HEK293 (cell line): Measurements from ENCODE around the gene SGCG.

Source experiments
- CTCF ChIA-PET: fragments of 350-600 bp; formaldehyde crosslinking; extraction: SDS; loops from one replicate; lab custom pipeline; 2021; ENCODE audit warnings: antibody characterized with exemption; lab: Yijun Ruan, JAX
- POLR2A ChIA-PET: fragments of 300-600 bp; formaldehyde crosslinking; extraction: SDS; loops from one replicate; lab custom pipeline; 2020; ENCODE audit warnings: antibody characterized with exemption, inconsistent platforms; lab: Yijun Ruan, JAX
- H3K27ac ChIP-seq: fragments of 200-500 bp; sonication (Bioruptor generic); 2 replicates; pipeline ENCODE4 v1.5.1; 2014; ENCODE audit warnings: low read depth, low read length, control low read depth, inconsistent platforms; ENCODE audit errors: extremely low read depth
- H3K36me3 ChIP-seq, 2 experiments: fragments of 200-500 bp in 1 of 2; sonication (Bioruptor generic) in 1 of 2; 1 replicate in 1 of 2; 2 replicates in 1 of 2; pipeline ENCODE4 v1.5.1; 2014 to 2017; ENCODE audit warnings: inconsistent platforms in 2 of 2, low read length in 2 of 2; ENCODE audit not compliant: control insufficient read depth in 2 of 2, insufficient read depth in 1 of 2
- H3K4me1 ChIP-seq: fragments of 200-500 bp; sonication (Bioruptor generic); 2 replicates; pipeline ENCODE4 v1.5.1; 2014; ENCODE audit warnings: mild to moderate bottlenecking, low read length, inconsistent platforms; ENCODE audit not compliant: control insufficient read depth, insufficient read depth
- H3K4me3 ChIP-seq: 2 replicates; pipeline ENCODE4 v1.5.1; 2011; ENCODE audit warnings: low read depth, mild to moderate bottlenecking, control low read depth, low read length, moderate library complexity
- H3K9me3 ChIP-seq: fragments of 200-500 bp; sonication (Bioruptor generic); 2 replicates; pipeline ENCODE4 v1.5.1; 2014; ENCODE audit warnings: low read depth, low read length, inconsistent platforms; ENCODE audit not compliant: control insufficient read depth, insufficient read depth
- GLI2 ChIP-seq: fragments of 450-650 bp; formaldehyde crosslinking; IDR thresholded peaks from 2 replicates; pipeline ENCODE4; 2017; ENCODE audit warnings: missing biosample characterization, missing genetic modification characterization, low read depth, borderline replicate concordance
- MYNN ChIP-seq: fragments of 450-650 bp; formaldehyde crosslinking; IDR thresholded peaks from 2 replicates; pipeline ENCODE4 v1.5.1; 2016; ENCODE audit warnings: missing biosample characterization, missing genetic modification characterization, borderline replicate concordance
- PBX3 ChIP-seq: sonication (generic); formaldehyde crosslinking; IDR thresholded peaks from 2 replicates; pipeline ENCODE4 v1.8.1; 2022; ENCODE audit warnings: mild to moderate bottlenecking, moderate library complexity, missing genetic modification reagents
- PRDM1 ChIP-seq: fragments of 450-650 bp; formaldehyde crosslinking; IDR thresholded peaks from 2 replicates; pipeline ENCODE4; 2016; ENCODE audit warnings: missing biosample characterization, missing genetic modification characterization
- SCRT2 ChIP-seq: fragments of 450-650 bp; formaldehyde crosslinking; IDR thresholded peaks from 2 replicates; pipeline ENCODE4 v1.5.1; 2016; ENCODE audit warnings: missing biosample characterization, missing genetic modification characterization
- ZBTB11 ChIP-seq: fragments of 450-650 bp; formaldehyde crosslinking; conservative IDR thresholded peaks from 2 replicates; pipeline ENCODE4 v1.5.1; 2016; ENCODE audit warnings: low read depth, missing biosample characterization, missing genetic modification characterization
- ZFP3 ChIP-seq: fragments of 450-650 bp; formaldehyde crosslinking; IDR thresholded peaks from 2 replicates; pipeline ENCODE4 v1.5.1; 2016; ENCODE audit warnings: low read depth, missing biosample characterization, missing genetic modification characterization
- ZFP69B ChIP-seq: fragments of 450-650 bp; formaldehyde crosslinking; IDR thresholded peaks from 2 replicates; pipeline ENCODE4 v1.5.1; 2016; ENCODE audit warnings: missing biosample characterization, missing genetic modification characterization
- ZNF10 ChIP-seq: fragments of 450-650 bp; formaldehyde crosslinking; IDR thresholded peaks from 2 replicates; pipeline ENCODE4 v1.5.1; 2017; ENCODE audit warnings: missing biosample characterization, missing genetic modification characterization
- ZNF155 ChIP-seq: fragments of 450-650 bp; formaldehyde crosslinking; IDR thresholded peaks from 2 replicates; pipeline ENCODE4 v1.5.1; 2016; ENCODE audit warnings: missing biosample characterization, missing genetic modification characterization
- ZNF16 ChIP-seq: fragments of 450-650 bp; formaldehyde crosslinking; IDR thresholded peaks from 2 replicates; pipeline ENCODE4 v1.5.1; 2016; ENCODE audit warnings: low read depth, missing biosample characterization, missing genetic modification characterization
- ZNF169 ChIP-seq: fragments of 450-650 bp; formaldehyde crosslinking; IDR thresholded peaks from 2 replicates; pipeline ENCODE4 v1.5.1; 2016; ENCODE audit warnings: missing biosample characterization, missing genetic modification characterization
- ZNF2 ChIP-seq: fragments of 450-650 bp; formaldehyde crosslinking; IDR thresholded peaks from 2 replicates; pipeline ENCODE4 v1.5.1; 2016; ENCODE audit warnings: missing biosample characterization, missing genetic modification characterization
- ZNF292 ChIP-seq: fragments of 450-650 bp; formaldehyde crosslinking; IDR thresholded peaks from 2 replicates; pipeline ENCODE4 v1.5.1; 2016; ENCODE audit warnings: low read depth, missing biosample characterization, missing genetic modification characterization, borderline replicate concordance
- ZNF324 ChIP-seq: fragments of 450-650 bp; formaldehyde crosslinking; IDR thresholded peaks from 2 replicates; pipeline ENCODE4 v1.5.1; 2016; ENCODE audit warnings: missing biosample characterization, missing genetic modification characterization
- ZNF354C ChIP-seq: fragments of 450-650 bp; formaldehyde crosslinking; IDR thresholded peaks from 2 replicates; pipeline ENCODE4 v1.5.1; 2016; ENCODE audit warnings: missing biosample characterization, missing genetic modification characterization, low read depth, borderline replicate concordance
- ZNF416 ChIP-seq: fragments of 450-650 bp; formaldehyde crosslinking; IDR thresholded peaks from 2 replicates; pipeline ENCODE4 v1.5.1; 2016; ENCODE audit warnings: missing biosample characterization, missing genetic modification characterization
- ZNF664 ChIP-seq: fragments of 450-650 bp; formaldehyde crosslinking; IDR thresholded peaks from 2 replicates; pipeline ENCODE4 v1.5.1; 2016; ENCODE audit warnings: missing biosample characterization, missing genetic modification characterization
- ZNF692 ChIP-seq: fragments of 450-650 bp; formaldehyde crosslinking; IDR thresholded peaks from 2 replicates; pipeline ENCODE4 v1.5.1; 2016; ENCODE audit warnings: missing biosample characterization, missing genetic modification characterization
- ZNF707 ChIP-seq: fragments of 450-650 bp; formaldehyde crosslinking; IDR thresholded peaks from 2 replicates; pipeline ENCODE4 v1.5.1; 2016; ENCODE audit warnings: missing biosample characterization, missing genetic modification characterization
- ZSCAN30 ChIP-seq: fragments of 450-650 bp; IDR thresholded peaks from 2 replicates; pipeline ENCODE4 v1.5.1; 2018; ENCODE audit warnings: missing biosample characterization, mild to moderate bottlenecking, missing genetic modification characterization, moderate library complexity
- TF ChIP-seq, protein P1 (sequence below): fragments of 450-650 bp; formaldehyde crosslinking; IDR thresholded peaks from 2 replicates; pipeline ENCODE4 v1.5.1; 2016; ENCODE audit warnings: missing biosample characterization, missing genetic modification characterization
- TF ChIP-seq, protein P2 (sequence below): fragments of 450-650 bp; formaldehyde crosslinking; IDR thresholded peaks from 2 replicates; pipeline ENCODE4 v1.5.1; 2017; ENCODE audit warnings: missing biosample characterization, missing genetic modification characterization
- TF ChIP-seq, protein P3 (sequence below): fragments of 450-650 bp; formaldehyde crosslinking; IDR thresholded peaks from 2 replicates; pipeline ENCODE4 v1.5.1; 2016; ENCODE audit warnings: missing biosample characterization, missing genetic modification characterization
- TF ChIP-seq, protein P4 (sequence below): fragments of 450-650 bp; formaldehyde crosslinking; IDR thresholded peaks from 2 replicates; pipeline ENCODE4 v1.5.1; 2016; ENCODE audit warnings: missing biosample characterization, missing genetic modification characterization

The SGCG gene

GRCh38 chr13:23325191-23325590, 144.4 kb downstream of the SGCG start:
- TF ChIP-seq ZSCAN30 (tag by site-specific recombination) (no peak), MYNN (tag by site-specific recombination) (no peak), ZNF155 (tag by site-specific recombination) (no peak), ZFP3 (tag by site-specific recombination) (no peak), ZNF354C (tag by site-specific recombination) (no peak), ZNF664 (no peak), ZNF169 (tag by site-specific recombination) (no peak), ZNF16 (tag by site-specific recombination) (no peak), ZNF324 (tag by site-specific recombination) (no peak), PBX3 (no peak), ZNF10 (no peak), ZNF416 (tag by site-specific recombination) (no peak), SCRT2 (tag by site-specific recombination) (no peak)
- TF ChIP-seq, protein P1, sequence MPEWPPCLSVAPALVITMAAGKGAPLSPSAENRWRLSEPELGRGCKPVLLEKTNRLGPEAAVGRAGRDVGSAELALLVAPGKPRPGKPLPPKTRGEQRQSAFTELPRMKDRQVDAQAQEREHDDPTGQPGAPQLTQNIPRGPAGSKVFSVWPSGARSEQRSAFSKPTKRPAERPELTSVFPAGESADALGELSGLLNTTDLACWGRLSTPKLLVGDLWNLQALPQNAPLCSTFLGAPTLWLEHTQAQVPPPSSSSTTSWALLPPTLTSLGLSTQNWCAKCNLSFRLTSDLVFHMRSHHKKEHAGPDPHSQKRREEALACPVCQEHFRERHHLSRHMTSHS (tag by site-specific recombination) = no peak
- TF ChIP-seq, protein P2, sequence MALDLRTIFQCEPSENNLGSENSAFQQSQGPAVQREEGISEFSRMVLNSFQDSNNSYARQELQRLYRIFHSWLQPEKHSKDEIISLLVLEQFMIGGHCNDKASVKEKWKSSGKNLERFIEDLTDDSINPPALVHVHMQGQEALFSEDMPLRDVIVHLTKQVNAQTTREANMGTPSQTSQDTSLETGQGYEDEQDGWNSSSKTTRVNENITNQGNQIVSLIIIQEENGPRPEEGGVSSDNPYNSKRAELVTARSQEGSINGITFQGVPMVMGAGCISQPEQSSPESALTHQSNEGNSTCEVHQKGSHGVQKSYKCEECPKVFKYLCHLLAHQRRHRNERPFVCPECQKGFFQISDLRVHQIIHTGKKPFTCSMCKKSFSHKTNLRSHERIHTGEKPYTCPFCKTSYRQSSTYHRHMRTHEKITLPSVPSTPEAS (tag by site-specific recombination) = no peak
- TF ChIP-seq, protein P3, sequence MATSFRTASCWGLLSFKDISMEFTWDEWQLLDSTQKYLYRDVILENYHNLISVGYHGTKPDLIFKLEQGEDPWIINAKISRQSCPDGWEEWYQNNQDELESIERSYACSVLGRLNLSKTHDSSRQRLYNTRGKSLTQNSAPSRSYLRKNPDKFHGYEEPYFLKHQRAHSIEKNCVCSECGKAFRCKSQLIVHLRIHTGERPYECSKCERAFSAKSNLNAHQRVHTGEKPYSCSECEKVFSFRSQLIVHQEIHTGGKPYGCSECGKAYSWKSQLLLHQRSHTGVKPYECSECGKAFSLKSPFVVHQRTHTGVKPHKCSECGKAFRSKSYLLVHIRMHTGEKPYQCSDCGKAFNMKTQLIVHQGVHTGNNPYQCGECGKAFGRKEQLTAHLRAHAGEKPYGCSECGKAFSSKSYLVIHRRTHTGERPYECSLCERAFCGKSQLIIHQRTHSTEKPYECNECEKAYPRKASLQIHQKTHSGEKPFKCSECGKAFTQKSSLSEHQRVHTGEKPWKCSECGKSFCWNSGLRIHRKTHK (tag by site-specific recombination) = no peak
- TF ChIP-seq, all 188 proteins: peak for 0
- H3K27ac ChIP-seq = no peak overlapping the region
- ChIA-PET POLR2A (no interaction called here), CTCF (interaction anchor here (0.6 to 0.8 kb wide), 2 partner anchors 99 to 887 kb away, joined by 3 read pairs; no protein-coding TSS in a partner anchor)
- H3K36me3 ChIP-seq = no peaks in the 10 kb centered on the region
- H3K9me3 ChIP-seq = no peaks in the 10 kb centered on the region
- H3K4me3 ChIP-seq = no peak overlapping the region
- H3K4me1 ChIP-seq = no peaks in the 10 kb centered on the region

DNA sequence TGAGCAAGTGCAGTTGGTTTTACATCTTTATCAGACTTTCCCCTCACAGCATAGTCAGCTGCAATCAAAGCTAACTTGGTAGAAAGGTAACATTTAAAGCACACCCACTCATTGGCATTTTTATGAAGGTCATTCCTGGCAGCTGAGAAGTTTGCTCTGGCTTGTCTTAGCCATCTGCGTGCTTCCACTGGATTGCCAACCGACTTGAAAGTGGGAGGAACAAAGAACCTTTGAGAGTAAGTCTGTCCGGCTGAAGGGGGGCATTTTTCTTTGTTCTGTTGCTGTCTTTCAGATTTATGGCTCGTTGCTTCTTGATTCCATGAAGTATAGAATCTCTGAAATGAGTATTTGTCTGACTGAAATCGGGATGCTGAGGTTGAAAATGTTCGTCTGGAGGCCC, 149.6 kb downstream of the SGCG start:
- Histone ChIP-seq H3K27ac (no peak overlapping the region), H3K9me3 (no peaks in the 10 kb centered on the region), H3K4me3 (no peak overlapping the region), H3K36me3 (no peaks in the 10 kb centered on the region), H3K4me1 (no peaks in the 10 kb centered on the region)
- ChIA-PET CTCF (interaction anchor here (0.6 kb wide), 1 partner anchor 92 kb away, joined by 3 read pairs; no protein-coding TSS in a partner anchor), POLR2A (no interaction called here)
- TF ChIP-seq ZNF692 (tag by site-specific recombination) = no peak
- TF ChIP-seq ZNF292 = no peak
- no peak for TF ChIP-seq ZFP69B
- no peak for TF ChIP-seq ZNF707
- TF ChIP-seq ZNF2 = no peak
- no peak for TF ChIP-seq PRDM1 (tag by site-specific recombination)
- TF ChIP-seq, protein P4, sequence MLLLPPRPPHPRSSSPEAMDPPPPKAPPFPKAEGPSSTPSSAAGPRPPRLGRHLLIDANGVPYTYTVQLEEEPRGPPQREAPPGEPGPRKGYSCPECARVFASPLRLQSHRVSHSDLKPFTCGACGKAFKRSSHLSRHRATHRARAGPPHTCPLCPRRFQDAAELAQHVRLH (tag by site-specific recombination) = no peak
- TF ChIP-seq ZBTB11 (tag by site-specific recombination) = no peak
- TF ChIP-seq GLI2 (tag by site-specific recombination) = no peak
